NCI-H526 treated with DMSO at 0.1 percent for 48 hours (cell line): ENCODE results near the gene EFCAB6.

Source experiments
- DNase-seq: peaks from one replicate; lab custom pipeline; 2025; lab: John Stamatoyannopoulos, UW

EFCAB6 gene, protein sequence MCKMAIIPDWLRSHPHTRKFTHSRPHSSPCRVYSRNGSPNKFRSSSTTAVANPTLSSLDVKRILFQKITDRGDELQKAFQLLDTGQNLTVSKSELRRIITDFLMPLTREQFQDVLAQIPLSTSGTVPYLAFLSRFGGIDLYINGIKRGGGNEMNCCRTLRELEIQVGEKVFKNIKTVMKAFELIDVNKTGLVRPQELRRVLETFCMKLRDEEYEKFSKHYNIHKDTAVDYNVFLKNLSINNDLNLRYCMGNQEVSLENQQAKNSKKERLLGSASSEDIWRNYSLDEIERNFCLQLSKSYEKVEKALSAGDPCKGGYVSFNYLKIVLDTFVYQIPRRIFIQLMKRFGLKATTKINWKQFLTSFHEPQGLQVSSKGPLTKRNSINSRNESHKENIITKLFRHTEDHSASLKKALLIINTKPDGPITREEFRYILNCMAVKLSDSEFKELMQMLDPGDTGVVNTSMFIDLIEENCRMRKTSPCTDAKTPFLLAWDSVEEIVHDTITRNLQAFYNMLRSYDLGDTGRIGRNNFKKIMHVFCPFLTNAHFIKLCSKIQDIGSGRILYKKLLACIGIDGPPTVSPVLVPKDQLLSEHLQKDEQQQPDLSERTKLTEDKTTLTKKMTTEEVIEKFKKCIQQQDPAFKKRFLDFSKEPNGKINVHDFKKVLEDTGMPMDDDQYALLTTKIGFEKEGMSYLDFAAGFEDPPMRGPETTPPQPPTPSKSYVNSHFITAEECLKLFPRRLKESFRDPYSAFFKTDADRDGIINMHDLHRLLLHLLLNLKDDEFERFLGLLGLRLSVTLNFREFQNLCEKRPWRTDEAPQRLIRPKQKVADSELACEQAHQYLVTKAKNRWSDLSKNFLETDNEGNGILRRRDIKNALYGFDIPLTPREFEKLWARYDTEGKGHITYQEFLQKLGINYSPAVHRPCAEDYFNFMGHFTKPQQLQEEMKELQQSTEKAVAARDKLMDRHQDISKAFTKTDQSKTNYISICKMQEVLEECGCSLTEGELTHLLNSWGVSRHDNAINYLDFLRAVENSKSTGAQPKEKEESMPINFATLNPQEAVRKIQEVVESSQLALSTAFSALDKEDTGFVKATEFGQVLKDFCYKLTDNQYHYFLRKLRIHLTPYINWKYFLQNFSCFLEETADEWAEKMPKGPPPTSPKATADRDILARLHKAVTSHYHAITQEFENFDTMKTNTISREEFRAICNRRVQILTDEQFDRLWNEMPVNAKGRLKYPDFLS (N-terminal part only)

GRCh38 chr22:43812149-43812842 is at the start of gene EFCAB6:
TSS of gene EFCAB6 (minus strand) at chr22:43812305. CDS start at chr22:43782318, 29,987 bp downstream.
- peak; percentile 75 for DNase-seq

DNA sequence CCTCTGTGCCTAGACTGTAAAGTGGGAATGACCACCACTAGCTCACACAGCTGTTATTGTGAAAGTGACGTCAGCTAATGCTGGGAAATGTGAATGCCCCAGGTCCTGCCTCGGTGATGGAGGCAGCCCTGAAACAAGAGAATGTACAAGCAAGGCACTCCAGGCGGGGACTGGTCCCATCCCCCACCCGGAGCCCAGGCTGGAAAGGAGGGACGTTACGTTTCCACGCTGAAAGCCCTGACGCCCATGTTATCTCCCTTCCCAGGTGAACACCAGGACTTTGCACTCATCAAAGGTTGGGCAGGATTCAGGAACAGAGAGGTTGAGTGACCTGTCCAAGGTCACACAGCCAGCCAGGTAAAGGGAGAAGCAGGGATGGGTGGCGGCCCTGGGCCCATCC is 49.4 kb upstream of the EFCAB6 start:
- DNase-seq: no peak

DNA sequence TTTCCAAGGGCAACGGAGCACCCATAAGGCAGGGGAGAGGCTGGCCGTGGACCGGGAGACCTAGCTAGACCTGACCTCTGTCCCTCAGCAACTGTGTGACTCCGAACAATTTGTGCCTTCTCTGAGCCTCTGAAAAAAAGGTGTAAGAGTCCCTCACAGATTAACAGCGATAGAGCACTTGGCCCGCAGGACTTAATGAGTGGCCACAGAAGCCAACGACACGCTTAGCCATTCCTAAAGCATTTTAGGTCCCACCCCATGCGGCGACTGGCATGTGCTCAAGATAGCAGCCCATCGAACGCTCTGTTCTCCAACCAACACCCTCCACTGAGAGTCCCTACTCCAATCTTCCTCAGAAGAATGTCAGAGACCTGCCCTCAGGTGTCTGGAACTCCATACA is 48.7 kb upstream of the EFCAB6 start:
- no peak for DNase-seq

DNA sequence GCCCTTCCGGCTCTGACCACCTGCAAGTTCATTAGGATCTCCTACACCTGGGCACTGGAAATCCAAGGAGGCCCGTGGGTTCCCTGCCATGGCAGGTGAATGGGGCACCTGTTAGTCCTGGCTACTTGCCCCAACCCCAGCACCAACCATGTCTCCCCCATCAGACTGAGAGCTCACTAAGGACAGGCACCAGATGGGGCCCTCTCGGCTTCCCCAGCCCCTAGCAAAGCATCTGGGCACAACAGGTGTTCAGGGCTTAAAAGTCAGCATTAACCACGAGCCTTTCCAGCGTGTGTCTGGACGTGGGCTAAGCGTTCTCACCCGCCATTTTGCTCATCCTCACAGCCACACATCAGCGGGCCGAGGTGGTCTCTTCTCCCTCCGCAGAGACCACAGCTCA is 48.0 kb upstream of the EFCAB6 start:
- no peak for DNase-seq

DNA sequence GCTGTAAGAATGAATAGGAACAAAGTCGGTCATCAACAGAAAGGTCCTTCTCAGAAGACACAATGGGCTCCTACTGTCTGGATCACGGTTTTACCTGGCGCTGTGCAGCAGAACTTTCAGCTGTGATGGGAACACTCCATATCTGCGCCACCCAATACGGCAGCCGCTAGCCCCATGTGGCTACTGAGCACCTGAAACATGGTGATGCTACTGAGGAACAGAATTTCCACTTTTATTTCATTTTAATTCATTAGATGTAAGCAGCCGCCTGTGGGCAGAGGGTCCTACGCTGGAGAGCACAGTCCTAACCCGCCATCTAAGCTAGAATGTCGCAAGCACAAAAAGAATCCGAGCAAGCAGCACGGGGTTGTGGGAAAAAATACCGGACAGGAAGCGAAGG is 47.5 kb upstream of the EFCAB6 start:
- no peak for DNase-seq

DNA sequence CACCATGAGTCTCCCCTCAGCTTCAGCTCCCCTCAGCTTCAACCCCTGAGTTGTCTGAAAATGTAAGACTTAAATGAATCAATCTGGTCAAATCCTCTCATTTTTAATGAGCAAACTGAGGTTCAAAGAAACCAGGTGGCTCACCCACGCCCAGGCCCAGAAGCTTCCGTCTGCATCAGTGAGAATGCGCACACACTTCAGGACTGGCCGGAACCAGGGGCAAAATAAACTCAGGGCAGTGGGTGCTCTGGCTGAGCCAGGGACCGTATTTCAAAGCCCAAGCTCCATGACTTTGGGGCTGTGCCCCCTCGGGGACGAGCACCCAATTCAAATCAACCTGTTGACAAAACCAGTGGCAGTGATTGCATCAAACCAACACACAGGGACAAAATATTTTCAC is 47.1 kb upstream of the EFCAB6 start:
- no peak for DNase-seq

GRCh38 chr22:43858156-43858895 is 46.2 kb upstream of the EFCAB6 start:
- no peak for DNase-seq

DNA sequence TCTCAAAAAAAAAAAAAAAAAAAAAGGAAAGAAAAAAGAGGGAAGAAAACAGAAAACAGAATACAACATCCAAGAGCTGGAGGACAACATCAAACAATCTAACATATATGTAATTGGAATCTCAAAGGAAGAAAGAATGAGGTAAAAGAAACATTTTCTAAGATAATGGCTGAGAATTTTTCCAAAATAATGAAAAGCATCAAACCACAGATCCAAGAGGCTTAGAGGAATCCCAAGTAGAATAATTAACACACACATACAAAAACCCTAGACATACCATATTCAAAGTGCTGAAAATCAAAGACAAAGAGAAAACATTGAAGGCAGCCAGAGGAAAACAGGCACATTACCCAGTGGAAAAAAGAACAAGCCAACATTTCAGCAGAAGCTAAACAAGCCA is 45.3 kb upstream of the EFCAB6 start:
- no peak for DNase-seq

GRCh38 chr22:43855431-43855830 is 43.3 kb upstream of the EFCAB6 start:
- DNase-seq: no peak

- DNase-seq: no peak
Observed at GRCh38 chr22:43854786-43855271, 42.7 kb upstream of the EFCAB6 start.

GRCh38 chr22:43854121-43854785 is 42.1 kb upstream of the EFCAB6 start:
- DNase-seq: no peak

GRCh38 chr22:43853328-43853931 is 41.3 kb upstream of the EFCAB6 start:
- DNase-seq: no peak

DNA sequence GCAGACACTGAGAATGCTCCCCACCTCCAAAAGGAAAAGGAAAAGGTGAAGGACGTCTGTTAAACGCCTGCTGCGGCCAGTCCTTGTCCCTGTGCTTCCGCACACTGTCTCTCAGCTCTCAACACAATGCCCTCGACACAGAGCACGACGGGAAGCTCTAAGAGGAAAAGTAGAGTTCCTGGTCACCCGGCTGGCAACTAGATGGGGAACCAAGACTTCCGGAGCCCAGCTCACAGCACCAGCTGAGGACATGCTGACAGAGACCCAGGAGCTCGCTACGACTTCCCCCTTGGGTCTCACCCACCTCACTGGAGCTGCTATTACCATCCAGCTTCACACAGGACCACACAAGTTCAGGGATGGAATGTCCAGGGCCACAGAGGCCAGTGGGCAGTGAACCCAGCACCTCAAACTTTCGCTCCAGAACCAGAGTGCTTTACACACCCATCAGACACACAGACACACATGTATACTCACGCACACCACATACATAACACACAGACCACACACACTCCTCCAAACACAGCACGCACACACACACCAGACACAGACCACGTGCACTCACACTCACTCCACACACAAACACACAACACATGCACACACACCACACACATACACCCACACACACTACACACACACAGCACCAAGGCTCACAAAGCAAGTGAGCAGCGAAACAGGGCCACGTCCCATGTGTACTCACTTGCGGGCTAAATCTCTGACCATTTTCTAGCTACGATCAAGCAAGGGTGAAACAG is 40.6 kb upstream of the EFCAB6 start:
- DNase-seq: no peak

DNA sequence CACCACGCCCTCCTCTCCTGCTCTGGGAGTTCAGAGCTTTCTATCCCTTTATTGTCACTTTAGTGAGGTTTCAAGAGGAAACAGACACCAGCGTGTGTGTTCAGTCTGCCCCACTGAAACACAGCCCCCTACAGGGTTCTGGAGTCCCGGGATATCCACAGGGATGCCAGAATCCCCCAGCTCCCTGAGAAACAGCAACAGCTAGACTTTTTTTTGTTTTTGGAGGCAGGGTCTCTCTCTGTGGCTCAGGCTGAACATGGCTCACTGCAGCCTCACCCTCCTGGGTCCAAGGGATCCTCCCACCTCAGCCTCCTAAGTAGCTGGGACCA is 39.8 kb upstream of the EFCAB6 start:
- DNase-seq: no peak

DNA sequence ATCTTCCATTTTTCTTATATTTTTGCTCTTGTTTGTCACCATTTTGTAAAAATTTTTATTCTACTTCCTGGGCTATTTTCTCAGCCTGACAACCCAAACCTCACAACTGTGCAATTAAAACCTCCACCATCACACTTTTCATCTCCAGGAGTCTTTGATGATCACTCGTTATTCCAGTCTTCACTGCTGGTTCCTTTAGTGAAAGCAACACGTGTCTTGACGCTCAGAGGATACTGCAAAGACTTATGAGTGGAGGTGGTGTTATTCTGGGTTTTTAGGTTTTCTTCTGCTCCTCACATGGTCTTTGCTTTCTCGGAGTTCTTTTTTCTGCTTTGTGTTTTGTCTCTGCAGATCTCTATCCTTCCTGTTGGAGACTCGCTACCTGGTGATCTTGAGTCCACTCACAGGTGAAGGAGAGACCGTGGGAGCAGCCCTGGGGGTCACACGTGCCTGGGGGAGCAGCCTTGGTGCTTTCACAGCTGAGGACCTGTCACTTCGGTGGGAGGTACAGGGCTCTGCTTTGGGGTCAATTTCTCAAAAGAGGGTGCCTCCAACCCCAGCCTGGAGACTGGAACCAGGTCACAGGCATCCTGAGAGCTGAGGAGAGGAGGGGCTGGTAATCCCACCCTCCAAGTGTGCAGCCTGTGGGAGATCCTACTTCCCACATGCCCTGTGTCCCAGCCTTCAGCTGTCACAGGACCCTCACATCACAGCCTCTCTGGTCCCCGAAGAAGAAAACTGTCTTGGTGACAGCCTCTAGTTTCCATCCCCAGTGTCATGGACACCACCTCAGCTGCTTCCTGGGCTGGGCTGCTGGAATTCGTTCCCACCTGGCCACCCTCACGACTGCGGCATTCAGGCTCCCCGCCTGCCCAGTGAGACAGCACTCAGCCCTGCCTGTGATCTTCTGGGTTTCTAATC is 39.2 kb upstream of the EFCAB6 start:
- DNase-seq: no peak

DNA sequence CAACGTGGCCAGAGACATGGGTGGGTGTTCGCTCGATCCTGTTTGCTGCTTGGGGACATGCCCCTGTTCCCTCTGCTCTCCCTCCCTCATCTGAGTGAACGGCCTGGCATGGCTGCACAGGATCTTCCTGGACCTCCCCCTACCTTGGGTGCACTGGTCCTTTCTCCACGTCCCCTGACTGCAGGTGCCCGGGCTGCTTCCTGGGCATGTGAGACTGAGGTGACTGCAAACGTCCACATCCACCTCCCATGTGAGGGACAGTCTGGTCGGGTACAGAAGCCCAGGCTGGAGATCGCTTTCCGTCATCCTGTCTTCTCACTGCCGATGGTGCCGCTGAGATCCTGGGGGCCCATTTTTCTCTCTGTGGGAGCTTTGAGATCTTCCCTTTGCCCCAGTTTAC is 38.4 kb upstream of the EFCAB6 start:
- no peak for DNase-seq

GRCh38 chr22:43849731-43850130 is 37.6 kb upstream of the EFCAB6 start:
- DNase-seq: no peak
